HepG2 (cell line): Measurements from ENCODE around the gene DENND2D. TPM values are rescaled to one million over a fixed set of nuclear protein-coding genes. Genes with fewer than 3 reads are reported as not detected.

Experiments used
- BORCS8-MEF2B ChIP-seq: sonication (generic); formaldehyde crosslinking; IDR thresholded peaks from 2 replicates; pipeline ENCODE4 v1.8.0; 2022; ENCODE audit warnings: mild to moderate bottlenecking, missing genetic modification reagents
- ELF1 ChIP-seq: sonication (generic); formaldehyde crosslinking; IDR thresholded peaks from 2 replicates; pipeline ENCODE4 v1.4.0; 2020; ENCODE audit warnings: missing genetic modification reagents
- FOXA1 ChIP-seq, 2 experiments: fragments of 450-650 bp in 1 of 2; sonication (generic) in 1 of 2; formaldehyde crosslinking in 1 of 2; IDR thresholded peaks; 2 replicates each; pipeline versions ENCODE4 v1.4.0 to v1.6.1; 2016 to 2020; ENCODE audit warnings: missing genetic modification reagents in 1 of 2
- MXD3 ChIP-seq: IDR thresholded peaks from 2 replicates; pipeline ENCODE4 v1.6.1; 2016; ENCODE audit warnings: mild to moderate bottlenecking, missing biosample characterization, missing genetic modification reagents
- PCBP2 ChIP-seq: fragments of 200-400 bp; formaldehyde crosslinking; optimal IDR thresholded peaks from 2 replicates; pipeline ENCODE3; 2018; ENCODE audit warnings: low read length, low read depth; ENCODE audit not compliant: poor library complexity, severe bottlenecking
- ZMAT3 ChIP-seq: sonication (generic); formaldehyde crosslinking; conservative IDR thresholded peaks from 2 replicates; pipeline ENCODE4 v1.7.0; 2021; ENCODE audit warnings: missing genetic modification reagents
- ZNF318 ChIP-seq: sonication (generic); formaldehyde crosslinking; IDR thresholded peaks from 2 replicates; pipeline ENCODE4 v1.4.0; 2020; ENCODE audit warnings: mild to moderate bottlenecking, missing genetic modification reagents
- polyA plus RNA-seq, 8 experiments: library from polyadenylated mRNA; depleted of rRNA in 3 of 8; stranded (reverse) in 7 of 8; unstranded in 1 of 8; fragments of >200 nt; fragmentation: Illumina TruSeq in 4 of 8; extraction: Trizol in 4 of 8; gene quantifications; 2 replicates each; pipeline versions ENCODE4 v1.2.1 to v1.2.3, GENCODE V29; 2011 to 2016; ENCODE audit warnings: low read depth in 4 of 8, missing spikeins in 1 of 8, mixed read lengths in 1 of 8; ENCODE audit not compliant: insufficient read depth in 1 of 8
- total RNA-seq, 5 experiments: library from RNA; depleted of rRNA; stranded (reverse); fragments of >200 nt; fragmentation: Illumina TruSeq; extraction: Trizol; gene quantifications; 2 replicates each; pipeline ENCODE4 v1.2.3, GENCODE V29; 2016; ENCODE audit warnings: low read depth in 1 of 5
- TF ChIP-seq, protein P1 (sequence below): sonication (generic); formaldehyde crosslinking; IDR thresholded peaks from 2 replicates; pipeline ENCODE4 v1.5.1; 2020; ENCODE audit warnings: missing genetic modification reagents, mild to moderate bottlenecking, borderline replicate concordance
- TF ChIP-seq, protein P2 (sequence below): IDR thresholded peaks from 2 replicates; pipeline ENCODE4 v1.6.1; 2016
- TF ChIP-seq, protein P3 (sequence below): sonication (generic); formaldehyde crosslinking; IDR thresholded peaks from 2 replicates; pipeline ENCODE4 v1.8.1; 2023; ENCODE audit warnings: missing genetic modification reagents, inconsistent platforms, borderline replicate concordance
- TF ChIP-seq, protein P4 (sequence below): sonication (generic); formaldehyde crosslinking; IDR thresholded peaks from 2 replicates; pipeline ENCODE4 v1.4.0; 2020; ENCODE audit warnings: missing genetic modification reagents, mild to moderate bottlenecking, borderline replicate concordance
- TF ChIP-seq, protein P5 (sequence below): sonication (generic); formaldehyde crosslinking; IDR thresholded peaks from 2 replicates; pipeline ENCODE4 v1.4.0; 2020; ENCODE audit warnings: missing genetic modification reagents

Gene DENND2D
- total and polyA plus RNA-seq, 2 of the 13 experiments (the other 11 are each of a cell fraction or from before 2014, with no cell fraction given): 0.04 TPM; not detected in 1

DNA sequence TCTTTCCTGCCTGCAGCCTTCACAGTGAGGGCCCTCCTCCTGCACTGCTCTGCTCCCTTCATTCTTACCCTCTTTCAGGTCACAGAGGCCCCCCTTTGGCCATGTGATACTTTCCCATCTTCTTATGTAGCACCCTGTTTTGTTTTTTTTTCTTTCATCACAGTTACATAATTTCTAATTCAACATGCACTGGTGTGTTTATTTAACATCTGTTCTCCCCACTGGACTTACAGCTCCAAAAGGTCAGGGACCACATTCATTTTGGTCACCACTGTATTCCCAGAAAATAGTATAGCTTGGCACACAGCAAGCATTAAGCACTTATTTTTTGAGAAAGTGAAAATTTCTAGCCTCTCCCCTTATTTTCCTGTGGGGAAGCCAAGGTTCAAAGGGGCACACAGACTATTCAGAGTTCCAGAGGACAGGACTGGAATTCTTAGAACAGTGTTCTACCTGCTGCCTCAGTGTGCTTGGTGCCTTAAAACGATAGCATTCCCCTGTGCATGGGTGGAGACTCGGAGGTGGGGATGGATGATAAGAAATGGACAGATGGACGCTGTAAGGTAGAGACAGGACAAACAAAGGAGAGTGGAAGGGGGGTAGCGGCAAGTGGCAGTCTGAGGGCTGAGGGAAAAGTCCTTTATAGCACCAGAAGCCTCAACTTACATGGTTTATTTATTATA lies 5.3 kb downstream of the DENND2D start (continued):
- TF ChIP-seq ZNF318 (CRISPR knock-in tag) (no peak), MXD3 (no peak), PCBP2 (no peak), ELF1 (no peak), FOXA1 (IDR thresholded peaks at IDR 0.05) (no peak), FOXA1 (CRISPR knock-in tag; IDR thresholded peaks at IDR 0.05) (peak; percentile 50; the same call in 1 of the 2 replicates), BORCS8-MEF2B (CRISPR knock-in tag) (no peak), ZMAT3 (no peak)
- TF ChIP-seq, protein P1, sequence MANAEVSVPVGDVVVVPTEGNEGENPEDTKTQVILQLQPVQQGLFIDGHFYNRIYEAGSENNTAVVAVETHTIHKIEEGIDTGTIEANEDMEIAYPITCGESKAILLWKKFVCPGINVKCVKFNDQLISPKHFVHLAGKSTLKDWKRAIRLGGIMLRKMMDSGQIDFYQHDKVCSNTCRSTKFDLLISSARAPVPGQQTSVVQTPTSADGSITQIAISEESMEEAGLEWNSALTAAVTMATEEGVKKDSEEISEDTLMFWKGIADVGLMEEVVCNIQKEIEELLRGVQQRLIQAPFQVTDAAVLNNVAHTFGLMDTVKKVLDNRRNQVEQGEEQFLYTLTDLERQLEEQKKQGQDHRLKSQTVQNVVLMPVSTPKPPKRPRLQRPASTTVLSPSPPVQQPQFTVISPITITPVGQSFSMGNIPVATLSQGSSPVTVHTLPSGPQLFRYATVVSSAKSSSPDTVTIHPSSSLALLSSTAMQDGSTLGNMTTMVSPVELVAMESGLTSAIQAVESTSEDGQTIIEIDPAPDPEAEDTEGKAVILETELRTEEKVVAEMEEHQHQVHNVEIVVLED (CRISPR knock-in tag): no peak
- TF ChIP-seq, protein P2, sequence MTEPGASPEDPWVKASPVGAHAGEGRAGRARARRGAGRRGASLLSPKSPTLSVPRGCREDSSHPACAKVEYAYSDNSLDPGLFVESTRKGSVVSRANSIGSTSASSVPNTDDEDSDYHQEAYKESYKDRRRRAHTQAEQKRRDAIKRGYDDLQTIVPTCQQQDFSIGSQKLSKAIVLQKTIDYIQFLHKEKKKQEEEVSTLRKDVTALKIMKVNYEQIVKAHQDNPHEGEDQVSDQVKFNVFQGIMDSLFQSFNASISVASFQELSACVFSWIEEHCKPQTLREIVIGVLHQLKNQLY (CRISPR knock-in tag): no peak
- TF ChIP-seq, protein P3, sequence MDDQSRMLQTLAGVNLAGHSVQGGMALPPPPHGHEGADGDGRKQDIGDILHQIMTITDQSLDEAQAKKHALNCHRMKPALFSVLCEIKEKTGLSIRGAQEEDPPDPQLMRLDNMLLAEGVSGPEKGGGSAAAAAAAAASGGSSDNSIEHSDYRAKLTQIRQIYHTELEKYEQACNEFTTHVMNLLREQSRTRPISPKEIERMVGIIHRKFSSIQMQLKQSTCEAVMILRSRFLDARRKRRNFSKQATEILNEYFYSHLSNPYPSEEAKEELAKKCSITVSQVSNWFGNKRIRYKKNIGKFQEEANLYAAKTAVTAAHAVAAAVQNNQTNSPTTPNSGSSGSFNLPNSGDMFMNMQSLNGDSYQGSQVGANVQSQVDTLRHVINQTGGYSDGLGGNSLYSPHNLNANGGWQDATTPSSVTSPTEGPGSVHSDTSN: no peak
- TF ChIP-seq, protein P4, sequence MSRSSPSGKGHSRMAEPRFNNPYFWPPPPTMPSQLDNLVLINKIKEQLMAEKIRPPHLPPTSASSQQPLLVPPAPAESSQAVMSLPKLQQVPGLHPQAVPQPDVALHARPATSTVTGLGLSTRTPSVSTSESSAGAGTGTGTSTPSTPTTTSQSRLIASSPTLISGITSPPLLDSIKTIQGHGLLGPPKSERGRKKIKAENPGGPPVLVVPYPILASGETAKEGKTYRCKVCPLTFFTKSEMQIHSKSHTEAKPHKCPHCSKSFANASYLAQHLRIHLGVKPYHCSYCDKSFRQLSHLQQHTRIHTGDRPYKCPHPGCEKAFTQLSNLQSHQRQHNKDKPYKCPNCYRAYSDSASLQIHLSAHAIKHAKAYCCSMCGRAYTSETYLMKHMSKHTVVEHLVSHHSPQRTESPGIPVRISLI: peak; percentile 87
- TF ChIP-seq, protein P5, sequence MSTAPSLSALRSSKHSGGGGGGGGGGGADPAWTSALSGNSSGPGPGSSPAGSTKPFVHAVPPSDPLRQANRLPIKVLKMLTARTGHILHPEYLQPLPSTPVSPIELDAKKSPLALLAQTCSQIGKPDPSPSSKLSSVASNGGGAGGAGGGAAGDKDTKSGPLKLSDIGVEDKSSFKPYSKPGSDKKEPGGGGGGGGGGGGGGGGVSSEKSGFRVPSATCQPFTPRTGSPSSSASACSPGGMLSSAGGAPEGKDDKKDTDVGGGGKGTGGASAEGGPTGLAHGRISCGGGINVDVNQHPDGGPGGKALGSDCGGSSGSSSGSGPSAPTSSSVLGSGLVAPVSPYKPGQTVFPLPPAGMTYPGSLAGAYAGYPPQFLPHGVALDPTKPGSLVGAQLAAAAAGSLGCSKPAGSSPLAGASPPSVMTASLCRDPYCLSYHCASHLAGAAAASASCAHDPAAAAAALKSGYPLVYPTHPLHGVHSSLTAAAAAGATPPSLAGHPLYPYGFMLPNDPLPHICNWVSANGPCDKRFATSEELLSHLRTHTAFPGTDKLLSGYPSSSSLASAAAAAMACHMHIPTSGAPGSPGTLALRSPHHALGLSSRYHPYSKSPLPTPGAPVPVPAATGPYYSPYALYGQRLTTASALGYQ: no peak
